H7 (cell line): ENCODE results near the gene GALNT1. TPM values are rescaled to one million over a fixed set of nuclear protein-coding genes. Genes with fewer than 3 reads are reported as not detected.

ENCODE experiments used
- DNase-seq: peaks from one replicate; pipeline ENCODE4 v3.0.0; 2012
- H3K27me3 ChIP-seq: 2 replicates; pipeline ENCODE4 v1.6.0; 2011; ENCODE audit warnings: mild to moderate bottlenecking, low read length; ENCODE audit not compliant: control insufficient read depth, insufficient read depth
- H3K36me3 ChIP-seq: replicated peaks from 2 replicates; pipeline ENCODE4 v1.5.1; 2011; ENCODE audit warnings: low read length; ENCODE audit not compliant: control insufficient read depth, insufficient read depth
- H3K4me3 ChIP-seq: 2 replicates; pipeline ENCODE4 v1.5.1; 2011; ENCODE audit warnings: low read depth, mild to moderate bottlenecking, control low read depth, low read length, moderate library complexity; ENCODE audit not compliant: insufficient read depth
- total RNA-seq: library from RNA; depleted of rRNA; stranded (reverse); fragments of >200 nt; shearing (Covaris generic); gene quantifications from 2 replicates; pipeline ENCODE4 v1.2.3, GENCODE V29; 2014

GALNT1 gene
- total RNA-seq, 1 experiment from 2014 or later = 83.3 TPM

GRCh38 chr18:35618696-35619095 lies 37.2 kb downstream of the GALNT1 start:
- Histone ChIP-seq H3K36me3 (no peaks in the 10 kb centered on the region), H3K27me3 (no peaks in the 10 kb centered on the region), H3K4me3 (no peak overlapping the region)
- peak; percentile 14 for DNase-seq

- H3K36me3 ChIP-seq = no peaks in the 10 kb centered on the region
- no peak overlapping the region for H3K4me3 ChIP-seq
- no peak for DNase-seq
- no peaks in the 10 kb centered on the region for H3K27me3 ChIP-seq
These were observed 37.9 kb downstream of the GALNT1 start for GRCh38 chr18:35619464-35619863.

DNA sequence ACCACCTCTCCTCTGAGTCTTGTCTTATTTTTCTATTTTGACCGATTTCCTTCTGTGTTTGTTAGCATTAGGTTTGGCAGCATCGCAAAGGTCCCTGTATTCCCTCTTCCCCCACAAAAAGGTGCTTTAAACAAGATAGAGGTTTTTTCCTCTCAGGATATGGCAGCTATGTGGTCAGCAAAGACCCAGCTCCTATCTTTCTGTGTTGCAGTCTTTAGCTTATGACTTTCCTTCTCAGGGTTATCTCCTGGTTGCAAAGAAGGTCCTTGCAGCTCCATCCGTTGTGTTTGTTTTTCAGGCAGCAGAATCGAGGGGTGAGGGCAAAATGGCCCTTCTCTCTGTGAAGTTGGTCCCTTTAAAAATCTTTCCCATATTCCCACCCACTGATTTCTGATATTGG lies 38.4 kb downstream of the GALNT1 start:
- Histone ChIP-seq H3K27me3 (no peaks in the 10 kb centered on the region), H3K36me3 (no peaks in the 10 kb centered on the region), H3K4me3 (no peak overlapping the region)
- no peak for DNase-seq

GRCh38 chr18:35620765-35621164 lies 39.2 kb downstream of the GALNT1 start:
- Histone ChIP-seq H3K4me3 (no peak overlapping the region), H3K36me3 (no peaks in the 10 kb centered on the region), H3K27me3 (no peaks in the 10 kb centered on the region)
- DNase-seq = no peak

DNA sequence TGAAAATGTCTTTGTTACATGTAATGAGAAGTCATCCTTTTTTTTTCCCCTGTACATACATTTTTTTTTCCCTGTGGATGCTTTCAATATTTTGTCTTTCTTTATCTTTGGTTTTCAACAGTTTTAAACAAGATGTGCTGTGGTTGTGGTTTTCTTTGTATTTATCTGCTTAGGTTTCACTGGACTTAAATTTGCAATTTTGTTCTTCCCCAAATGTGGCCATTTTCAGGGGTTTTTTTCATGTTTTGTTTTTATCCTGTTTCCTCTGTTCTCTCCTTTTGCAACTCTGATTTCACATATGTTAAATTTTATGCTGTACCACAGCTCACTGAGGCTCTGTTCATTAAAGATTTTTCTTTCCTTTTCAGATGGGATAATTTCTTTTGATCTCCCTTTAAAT lies 41.7 kb downstream of the GALNT1 start:
- no peak for DNase-seq
- H3K36me3 ChIP-seq = no peaks in the 10 kb centered on the region
- H3K4me3 ChIP-seq = no peak overlapping the region
- no peaks in the 10 kb centered on the region for H3K27me3 ChIP-seq

DNA sequence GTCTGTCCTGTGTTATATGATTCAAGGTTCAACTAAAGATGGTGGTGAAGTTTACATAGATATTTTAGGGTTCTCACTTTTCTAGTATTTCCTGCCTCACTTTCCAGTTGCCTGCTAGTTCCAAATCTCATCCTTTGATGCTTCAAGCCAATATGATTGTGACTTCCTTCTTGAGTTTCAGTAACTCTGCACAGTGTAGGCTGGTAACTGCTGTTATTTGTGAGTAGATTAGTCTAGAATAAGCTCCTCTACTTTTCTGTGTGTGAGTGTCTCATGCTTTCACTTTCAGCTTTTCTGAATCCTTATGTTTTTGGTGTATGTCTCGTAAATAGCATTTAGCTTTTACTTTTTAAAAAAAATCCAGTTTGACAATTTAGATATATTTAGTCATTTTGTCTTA lies 42.6 kb downstream of the GALNT1 start:
- H3K36me3 ChIP-seq = no peaks in the 10 kb centered on the region
- no peak overlapping the region for H3K4me3 ChIP-seq

GRCh38 chr18:35625232-35625631 lies 43.7 kb downstream of the GALNT1 start:
- no peak overlapping the region for H3K4me3 ChIP-seq

More for the DNA sequence above, 42.6 kb downstream of the GALNT1 start:
- DNase-seq = no peak
- H3K27me3 ChIP-seq = no peaks in the 10 kb centered on the region

GRCh38 chr18:35633761-35634160 lies 52.2 kb downstream of the GALNT1 start:
- Histone ChIP-seq H3K36me3 (no peaks in the 10 kb centered on the region), H3K27me3 (no peaks in the 10 kb centered on the region), H3K4me3 (no peak overlapping the region)
- DNase-seq = no peak

More at GRCh38 chr18:35625232-35625631, 43.7 kb downstream of the GALNT1 start:
- DNase-seq = no peak
- Histone ChIP-seq H3K36me3 (no peaks in the 10 kb centered on the region), H3K27me3 (no peaks in the 10 kb centered on the region)

GRCh38 chr18:35634323-35634722 lies 52.8 kb downstream of the GALNT1 start:
- H3K27me3 ChIP-seq = no peaks in the 10 kb centered on the region
- no peak for DNase-seq
- no peak overlapping the region for H3K4me3 ChIP-seq
- no peaks in the 10 kb centered on the region for H3K36me3 ChIP-seq

DNA sequence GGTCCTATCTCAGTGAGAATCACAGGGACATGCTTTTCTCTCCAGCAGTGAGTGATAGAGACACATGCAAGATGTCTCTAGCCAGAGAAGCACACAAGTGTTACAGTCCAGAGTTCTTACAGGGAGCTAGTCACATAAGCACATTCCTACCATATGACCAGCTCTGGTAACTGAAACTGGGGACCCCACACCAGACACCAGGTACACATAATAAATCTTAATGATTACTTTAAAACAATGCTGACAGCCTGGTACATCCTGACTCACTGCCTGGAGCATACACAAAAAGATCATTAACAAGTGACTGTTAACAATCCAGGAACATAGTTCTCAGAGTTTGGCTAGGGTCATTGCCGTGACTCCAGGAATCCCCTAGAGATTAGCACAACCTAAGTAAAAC lies 53.6 kb downstream of the GALNT1 start:
- no peak for DNase-seq
- H3K27me3 ChIP-seq = no peaks in the 10 kb centered on the region
- H3K36me3 ChIP-seq = no peaks in the 10 kb centered on the region
- H3K4me3 ChIP-seq = no peak overlapping the region

DNA sequence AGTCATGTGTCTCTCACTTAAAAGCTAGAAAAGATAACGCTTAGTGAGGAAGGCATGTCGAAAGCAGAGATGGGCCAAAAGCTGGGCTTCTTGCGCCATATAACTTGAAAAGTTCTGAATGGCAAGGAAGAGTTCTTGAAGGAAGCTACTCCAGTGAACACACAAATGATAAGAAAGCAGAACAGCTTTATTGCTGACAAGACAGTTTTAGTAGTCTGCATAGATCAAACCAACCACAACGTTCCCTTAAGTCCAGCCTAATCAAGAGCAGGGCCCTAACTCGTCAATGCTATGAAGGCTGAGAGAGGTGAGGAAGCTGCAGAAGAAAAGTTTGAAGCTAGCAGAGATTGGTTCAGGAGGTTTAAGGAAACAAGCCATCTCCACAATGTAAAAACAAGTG lies 55.7 kb downstream of the GALNT1 start:
- Histone ChIP-seq H3K27me3 (no peaks in the 10 kb centered on the region), H3K36me3 (no peaks in the 10 kb centered on the region), H3K4me3 (no peak overlapping the region)
- DNase-seq = no peak

GRCh38 chr18:35639296-35639695 lies 57.8 kb downstream of the GALNT1 start:
- DNase-seq = no peak
- H3K4me3 ChIP-seq = no peak overlapping the region

GRCh38 chr18:35641467-35641866 lies 59.9 kb downstream of the GALNT1 start:
- Histone ChIP-seq H3K4me3 (no peak overlapping the region), H3K36me3 (no peaks in the 10 kb centered on the region; the same call in 1 of the 2 replicates), H3K27me3 (no peaks in the 10 kb centered on the region)
- no peak for DNase-seq

More at GRCh38 chr18:35639296-35639695, 57.8 kb downstream of the GALNT1 start:
- no peaks in the 10 kb centered on the region for H3K27me3 ChIP-seq
- no peaks in the 10 kb centered on the region for H3K36me3 ChIP-seq

- H3K36me3 ChIP-seq = no peaks in the 10 kb centered on the region; the same call in 1 of the 2 replicates
- no peaks in the 10 kb centered on the region for H3K27me3 ChIP-seq
- DNase-seq = no peak
- no peak overlapping the region for H3K4me3 ChIP-seq
These were observed 60.4 kb downstream of the GALNT1 start for GRCh38 chr18:35641916-35642315.

GRCh38 chr18:35642802-35643201 lies 61.3 kb downstream of the GALNT1 start:
- DNase-seq = no peak
- H3K36me3 ChIP-seq = no peaks in the 10 kb centered on the region; the same call in 1 of the 2 replicates
- H3K4me3 ChIP-seq = no peak overlapping the region

GRCh38 chr18:35646449-35646848 lies 64.9 kb downstream of the GALNT1 start:
- no peak overlapping the region for H3K4me3 ChIP-seq
- no peaks in the 10 kb centered on the region for H3K27me3 ChIP-seq
- no peak for DNase-seq
- no peaks in the 10 kb centered on the region; the same call in 1 of the 2 replicates for H3K36me3 ChIP-seq

More at GRCh38 chr18:35642802-35643201, 61.3 kb downstream of the GALNT1 start:
- H3K27me3 ChIP-seq = no peaks in the 10 kb centered on the region
